IMR-90 (cell line): ENCODE data around the gene ENPEP. TPM values are rescaled to one million over a fixed set of nuclear protein-coding genes. Genes with fewer than 3 reads are reported as not detected.
"Not testable (repeated sequence)": the region's sequence is repeated elsewhere in the genome, so short reads cannot be mapped to it uniquely, and the experiment has no call there.

ENCODE experiments used
- ATAC-seq: fragments of 200-7000 bp; cut with Tn5 transposase; 2 replicates; pipeline ENCODE4 v1.9.1; 2020; ENCODE audit warnings: low read depth, mild to moderate bottlenecking, moderate library complexity
- BruUV-seq: library from RNA; stranded (reverse); fragments of 400-500 nt; replicated peaks from 2 replicates; lab custom pipeline; 2021; lab: Mats Ljungman, UMichigan
- CTCF ChIA-PET: fragments of 300-600 bp; formaldehyde crosslinking; extraction: SDS; loops from one replicate; lab custom pipeline; 2021; ENCODE audit warnings: antibody characterized with exemption; lab: Yijun Ruan, JAX
- POLR2A ChIA-PET: fragments of 300-600 bp; sonication (Branson Sonifier 250); formaldehyde crosslinking; loops from one replicate; lab custom pipeline; 2022; ENCODE audit warnings: antibody characterized with exemption; ENCODE audit not compliant: unreplicated experiment; lab: Charles Lee
- DNase-seq: peaks from one replicate; pipeline ENCODE4 v3.0.0; 2013
- H2AFZ ChIP-seq: replicated peaks from 2 replicates; pipeline ENCODE3; 2013; ENCODE audit warnings: low read length, mild to moderate bottlenecking; ENCODE audit not compliant: poor library complexity
- H2AK5ac ChIP-seq: 2 replicates; pipeline ENCODE4 v1.6.1; 2013; ENCODE audit warnings: low read depth, low read length, inconsistent platforms
- H2AK9ac ChIP-seq: replicated peaks from 2 replicates; pipeline ENCODE3; 2013; ENCODE audit warnings: mild to moderate bottlenecking, low read depth, low read length, moderate library complexity; ENCODE audit not compliant: poor library complexity
- H2BK120ac ChIP-seq: 2 replicates; pipeline ENCODE4 v1.6.1; 2013; ENCODE audit warnings: low read depth, low read length, inconsistent platforms
- H2BK15ac ChIP-seq: 3 replicates; pipeline ENCODE4 v1.6.1; 2013; ENCODE audit warnings: low read depth, low read length, inconsistent platforms
- H2BK20ac ChIP-seq: 2 replicates; pipeline ENCODE4 v1.6.1; 2013; ENCODE audit warnings: low read depth, mild to moderate bottlenecking, inconsistent platforms, low read length, moderate library complexity
- H2BK5ac ChIP-seq: 2 replicates; pipeline ENCODE4 v1.6.1; 2013; ENCODE audit warnings: mild to moderate bottlenecking, low read depth, low read length, inconsistent platforms; ENCODE audit not compliant: poor library complexity, severe bottlenecking
- H3K14ac ChIP-seq: replicated peaks from 2 replicates; pipeline ENCODE4 v1.6.1; 2013; ENCODE audit warnings: low read depth, low read length, inconsistent platforms
- H3K18ac ChIP-seq: 2 replicates; pipeline ENCODE4 v1.6.1; 2013; ENCODE audit warnings: low read depth, low read length, control low read depth
- H3K23ac ChIP-seq: 2 replicates; pipeline ENCODE4 v1.6.1; 2013; ENCODE audit warnings: low read depth, low read length, inconsistent platforms
- H3K27ac ChIP-seq: 2 replicates; pipeline ENCODE4 v1.5.1; 2013; ENCODE audit warnings: mild to moderate bottlenecking, control low read depth, low read length; ENCODE audit not compliant: insufficient read depth
- H3K27me3 ChIP-seq: 2 replicates; pipeline ENCODE4 v1.6.1; 2013; ENCODE audit warnings: low read length; ENCODE audit not compliant: control insufficient read depth, insufficient read depth
- H3K36me3 ChIP-seq: 2 replicates; pipeline ENCODE4 v1.6.1; 2013; ENCODE audit warnings: low read length, mixed read lengths; ENCODE audit not compliant: control insufficient read depth, insufficient read depth
- H3K4ac ChIP-seq: 2 replicates; pipeline ENCODE4 v1.6.1; 2013; ENCODE audit warnings: low read depth, low read length, inconsistent platforms
- H3K4me1 ChIP-seq: 2 replicates; pipeline ENCODE4 v1.6.1; 2013; ENCODE audit warnings: low read length, mixed read lengths; ENCODE audit not compliant: control insufficient read depth, insufficient read depth
- H3K4me2 ChIP-seq: 2 replicates; pipeline ENCODE4 v1.6.1; 2013; ENCODE audit warnings: low read depth, mild to moderate bottlenecking, control low read depth, low read length, moderate library complexity
- H3K4me3 ChIP-seq: 2 replicates; pipeline ENCODE4 v1.5.1; 2013; ENCODE audit warnings: low read depth, mild to moderate bottlenecking, control low read depth, low read length, moderate library complexity; ENCODE audit not compliant: insufficient read depth
- H3K56ac ChIP-seq: 2 replicates; pipeline ENCODE4 v1.6.1; 2013; ENCODE audit warnings: low read length, inconsistent platforms; ENCODE audit not compliant: insufficient read depth; ENCODE audit errors: extremely low read depth
- H3K79me1 ChIP-seq, 2 experiments: 2 replicates each; pipeline ENCODE4 v1.6.1; 2013; ENCODE audit warnings: low read length in 2 of 2, inconsistent platforms in 1 of 2, low read depth in 1 of 2
- H3K9ac ChIP-seq: 2 replicates; pipeline ENCODE4 v1.6.1; 2013; ENCODE audit warnings: low read depth, low read length, control low read depth
- H3K9me1 ChIP-seq: 2 replicates; pipeline ENCODE4 v1.6.1; 2013; ENCODE audit warnings: low read length, inconsistent platforms; ENCODE audit not compliant: insufficient read depth
- H3K9me3 ChIP-seq: 2 replicates; pipeline ENCODE4 v1.6.1; 2013; ENCODE audit warnings: low read length; ENCODE audit not compliant: control insufficient read depth, insufficient read depth
- H4K20me1 ChIP-seq: 2 replicates; pipeline ENCODE4 v1.6.1; 2013; ENCODE audit warnings: low read length, inconsistent platforms; ENCODE audit not compliant: insufficient read depth
- H4K5ac ChIP-seq: 2 replicates; pipeline ENCODE4 v1.6.1; 2013; ENCODE audit warnings: mild to moderate bottlenecking, low read depth, low read length, control low read depth
- H4K8ac ChIP-seq, 2 experiments: 2 replicates each; pipeline ENCODE4 v1.6.1; 2013; ENCODE audit warnings: low read depth in 2 of 2, low read length in 2 of 2, control low read depth in 1 of 2, inconsistent platforms in 1 of 2
- H4K91ac ChIP-seq: 2 replicates; pipeline ENCODE4 v1.6.1; 2013; ENCODE audit warnings: low read depth, low read length, inconsistent platforms; ENCODE audit not compliant: insufficient read depth
- WGBS, 2 experiments: methylation state at CpG; one replicate each; pipeline versions ENCODE4 v1.1.5 to v1.1.7; 2013; ENCODE audit warnings: missing lambda C conversion rate in 2 of 2; ENCODE audit not compliant: insufficient read length in 1 of 2; ENCODE audit errors: extremely low coverage in 2 of 2; 5-methylcytosine and 5-hydroxymethylcytosine counted together
- dilution Hi-C: fragments of 300-500 bp; cut with HindIII; formaldehyde crosslinking; loops from one replicate; pipeline ENCODE4 v1.14.3; 2018; ENCODE audit warnings: low sequenced_read_pairs; ENCODE audit not compliant: unreplicated experiment
- in situ Hi-C: fragments of 300-500 bp; cut with MboI; formaldehyde crosslinking; loops from 3 replicates; pipeline ENCODE4 v1.14.3; 2019; ENCODE audit warnings: low sequenced_read_pairs, inconsistent platforms, mixed read lengths
- intact Hi-C: fragments of 100-400 bp; cut with micrococcal nuclease; formaldehyde crosslinking; loops from 2 replicates; pipeline ENCODE4 v1.10.0; 2022
- polyA plus RNA-seq, 3 experiments: library from polyadenylated mRNA; depleted of rRNA; stranded (reverse); fragments of >200 nt; gene quantifications; 2 replicates each; pipeline ENCODE4 v1.2.3, GENCODE V29; 2012; ENCODE audit warnings: low replicate concordance in 1 of 3
- total RNA-seq: library from RNA; depleted of rRNA; stranded (reverse); fragments of >200 nt; gene quantifications from 2 replicates; pipeline ENCODE4 v1.2.3, GENCODE V29; 2012

Gene ENPEP
- total and polyA plus RNA-seq, 2 of the 4 experiments (the other 2 are of a cell fraction): 0.12 to 0.18 TPM

DNA sequence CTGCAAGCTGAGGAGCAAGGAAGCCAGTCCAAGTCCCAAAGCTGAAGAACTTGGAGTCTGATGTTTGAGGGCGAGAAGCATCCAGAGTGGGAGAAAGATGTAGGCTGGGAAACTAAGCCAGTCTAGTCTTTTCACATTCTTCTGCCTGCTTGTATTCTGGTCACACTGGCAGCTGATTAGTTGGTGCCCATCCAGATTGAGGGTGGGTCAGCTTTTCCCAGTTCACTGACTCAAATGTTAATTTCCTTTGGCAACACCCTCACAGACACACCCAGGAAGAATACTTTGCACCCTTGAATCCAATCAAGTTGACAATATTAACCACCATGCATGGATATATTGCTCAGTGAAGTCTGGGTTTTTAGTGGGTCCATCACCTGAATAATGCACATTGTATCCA lies 36.7 kb upstream of the ENPEP start:
- BruUV-seq, POLR2A ChIA-PET: not testable (repeated sequence)

More for the DNA sequence above, 36.7 kb upstream of the ENPEP start:
- H4K8ac ChIP-seq, H2BK15ac ChIP-seq, H2BK20ac ChIP-seq, CTCF ChIA-PET, H3K4me3 ChIP-seq, H2AK5ac ChIP-seq, H3K27me3 ChIP-seq, DNase-seq, H3K18ac ChIP-seq, H3K56ac ChIP-seq, H3K23ac ChIP-seq, H3K4me2 ChIP-seq, H3K27ac ChIP-seq, H3K14ac ChIP-seq, H3K4me1 ChIP-seq, H2AFZ ChIP-seq, H2BK120ac ChIP-seq, H4K20me1 ChIP-seq, H3K9me3 ChIP-seq, H3K4ac ChIP-seq, H3K9ac ChIP-seq, H3K36me3 ChIP-seq, H3K79me1 ChIP-seq, H3K9me1 ChIP-seq, H4K91ac ChIP-seq, H4K5ac ChIP-seq, H2BK5ac ChIP-seq, dilution Hi-C loops, in situ Hi-C loops, intact Hi-C loops, H2AK9ac ChIP-seq, ATAC-seq: not testable (repeated sequence)
- no CpG with 5 or more reads among the region's 1 CpG for WGBS, 2 experiments
